Measurements from ENCODE around the gene FAM20C. TPM values are rescaled to one million over a fixed set of nuclear protein-coding genes. Genes with fewer than 3 reads are reported as not detected.

FAM20C gene
- total RNA-seq, result 11.8 TPM

- peak; percentile 74 for DNase-seq
Measured at GRCh38 chr7:191981-192649, at the start of gene FAM20C. Gene FAM20C, plus strand, starts transcription at chr7:192571. Its CDS starts 629 bp downstream, at chr7:193200.

GRCh38 chr7:143145-143751 lies 49.1 kb upstream of the FAM20C start:
- DNase-seq, result no peak

- DNase-seq, result no peak
Measured at GRCh38 chr7:143811-144453, 48.4 kb upstream of the FAM20C start.

GRCh38 chr7:144454-144826 lies 47.9 kb upstream of the FAM20C start:
- no peak for DNase-seq

- DNase-seq, result no peak
Measured at GRCh38 chr7:145863-146262, 46.5 kb upstream of the FAM20C start.

GRCh38 chr7:148543-148931 lies 43.8 kb upstream of the FAM20C start:
- DNase-seq, result no peak

GRCh38 chr7:148932-149790 lies 43.2 kb upstream of the FAM20C start:
- peak; percentile 100 for DNase-seq

GRCh38 chr7:149791-150636 lies 42.4 kb upstream of the FAM20C start:
- no peak for DNase-seq

- no peak for DNase-seq
Measured at GRCh38 chr7:150811-151221, 41.6 kb upstream of the FAM20C start.

GRCh38 chr7:151346-152050 lies 40.9 kb upstream of the FAM20C start:
- DNase-seq, result no peak

GRCh38 chr7:152702-153391 lies 39.5 kb upstream of the FAM20C start:
- no peak for DNase-seq

GRCh38 chr7:153604-154003 lies 38.8 kb upstream of the FAM20C start:
- no peak for DNase-seq

- no peak for DNase-seq
Measured at GRCh38 chr7:154096-154799, 38.1 kb upstream of the FAM20C start.

- no peak for DNase-seq
Measured at GRCh38 chr7:155469-155900, 36.9 kb upstream of the FAM20C start.

- no peak for DNase-seq
Measured at GRCh38 chr7:156111-157007, 36.0 kb upstream of the FAM20C start.

GRCh38 chr7:157008-157310 lies 35.4 kb upstream of the FAM20C start:
- no peak for DNase-seq

GRCh38 chr7:157771-158625 lies 34.4 kb upstream of the FAM20C start:
- DNase-seq, result no peak

GRCh38 chr7:158771-159170 lies 33.6 kb upstream of the FAM20C start:
- DNase-seq, result no peak
